A673 (cell line): Measurements from ENCODE around the gene ZBTB8B. TPM values are rescaled to one million over a fixed set of nuclear protein-coding genes. Genes with fewer than 3 reads are reported as not detected.

ENCODE experiments used
- BruUV-seq: library from RNA; stranded (reverse); fragments of 400-500 nt; replicated peaks from 2 replicates; lab custom pipeline; 2021; lab: Mats Ljungman, UMichigan
- CTCF ChIA-PET: fragments of 300-600 bp; sonication (Branson Sonifier 250); formaldehyde crosslinking; loops from one replicate; lab custom pipeline; 2022; ENCODE audit warnings: antibody characterized with exemption; lab: Charles Lee
- POLR2A ChIA-PET: fragments of 300-600 bp; sonication (Branson Sonifier 250); formaldehyde crosslinking; loops from one replicate; lab custom pipeline; 2022; ENCODE audit warnings: antibody characterized with exemption; ENCODE audit not compliant: low non-redundant PET; lab: Charles Lee
- DNase-seq: peaks from one replicate; pipeline ENCODE4 v3.0.0-alpha.2; 2015; ENCODE audit warnings: low spot score
- H3K27ac ChIP-seq: fragments of 200-600 bp; sonication (generic); 2 replicates; pipeline ENCODE4 v1.5.1; 2016; ENCODE audit warnings: mixed run types, low read depth, mild to moderate bottlenecking, mixed read lengths, antibody characterized with exemption, low read length; ENCODE audit not compliant: poor library complexity, severe bottlenecking
- H3K27me3 ChIP-seq: fragments of 200-600 bp; sonication (generic); replicated peaks from 2 replicates; pipeline ENCODE4 v1.6.1; 2017; ENCODE audit warnings: mixed run types, low read depth, mild to moderate bottlenecking, mixed read lengths, antibody characterized with exemption, low read length; ENCODE audit not compliant: insufficient read depth, poor library complexity
- H3K36me3 ChIP-seq: fragments of 200-600 bp; sonication (generic); 2 replicates; pipeline ENCODE4 v1.6.1; 2016; ENCODE audit warnings: mixed run types, mild to moderate bottlenecking, mixed read lengths, antibody characterized with exemption, low read length; ENCODE audit not compliant: insufficient read depth, poor library complexity, severe bottlenecking
- H3K4me1 ChIP-seq: fragments of 200-600 bp; sonication (generic); 2 replicates; pipeline ENCODE4 v1.6.1; 2017; ENCODE audit warnings: mixed run types, mild to moderate bottlenecking, mixed read lengths, antibody characterized with exemption, low read length; ENCODE audit not compliant: insufficient read depth, poor library complexity, severe bottlenecking
- H3K4me3 ChIP-seq: fragments of 200-600 bp; sonication (generic); 2 replicates; pipeline ENCODE4 v1.5.1; 2016; ENCODE audit warnings: low read depth, mixed run types, mild to moderate bottlenecking, mixed read lengths, low read length; ENCODE audit not compliant: poor library complexity, severe bottlenecking
- H3K9me3 ChIP-seq: fragments of 200-600 bp; sonication (generic); 2 replicates; pipeline ENCODE4 v1.6.1; 2016; ENCODE audit warnings: mixed run types, low read depth, mild to moderate bottlenecking, mixed read lengths, antibody characterized with exemption, low read length; ENCODE audit not compliant: poor library complexity, severe bottlenecking
- CTCF ChIP-seq: fragments of 300-800, 200-600 bp; sonication (generic); conservative IDR thresholded peaks from 2 replicates; pipeline ENCODE4 v1.5.1; 2017; ENCODE audit warnings: low read depth, mild to moderate bottlenecking, antibody characterized with exemption, low read length, moderate library complexity, mixed read lengths
- EZH2 ChIP-seq: fragments of 200-600 bp; sonication (generic); IDR thresholded peaks from 2 replicates; pipeline ENCODE4 v1.6.1; 2017; ENCODE audit warnings: borderline replicate concordance, low read depth, mild to moderate bottlenecking, mixed read lengths, antibody characterized with exemption, low read length; ENCODE audit not compliant: poor library complexity, severe bottlenecking
- intact Hi-C: fragments of 100-400 bp; cut with micrococcal nuclease; formaldehyde crosslinking; loops from one replicate; pipeline ENCODE4 v1.10.0; 2022; ENCODE audit not compliant: unreplicated experiment
- total RNA-seq: library from RNA; stranded (reverse); gene quantifications from 2 replicates; pipeline ENCODE4 v1.2.3, GENCODE V29; 2021

Gene ZBTB8B
- total RNA-seq, 1 experiment from 2014 or later = 0.06 TPM

GRCh38 chr1:32486463-32487113 lies 21.7 kb downstream of the ZBTB8B start:
- intact Hi-C loops = no loop called here
- ChIA-PET POLR2A (no interaction called here), CTCF (interaction anchor here (0.6 kb wide), 1 partner anchor 389 kb away, joined by 3 read pairs; no protein-coding TSS in a partner anchor)
- no peak overlapping the region for H3K4me3 ChIP-seq
- no TSS peak for BruUV-seq
- H3K4me1 ChIP-seq = no peaks in the 10 kb centered on the region
- no peaks in the 10 kb centered on the region for H3K36me3 ChIP-seq
- H3K9me3 ChIP-seq = no peaks in the 10 kb centered on the region
- H3K27me3 ChIP-seq = no peaks in the 10 kb centered on the region
- DNase-seq = no peak
- TF ChIP-seq CTCF (no peak), EZH2 (no peak)
- no peak overlapping the region for H3K27ac ChIP-seq

- Histone ChIP-seq H3K36me3 (no peaks in the 10 kb centered on the region), H3K4me3 (no peak overlapping the region), H3K4me1 (no peaks in the 10 kb centered on the region), H3K9me3 (no peaks in the 10 kb centered on the region), H3K27me3 (no peaks in the 10 kb centered on the region), H3K27ac (no peak overlapping the region)
- no peak for TF ChIP-seq CTCF
- no peak for TF ChIP-seq EZH2
- ChIA-PET CTCF (no interaction called here), POLR2A (no interaction called here)
- no peak for DNase-seq
- intact Hi-C loops = no loop called here
- no TSS peak for BruUV-seq
These were observed 22.3 kb downstream of the ZBTB8B start for GRCh38 chr1:32487182-32487581.

- Histone ChIP-seq H3K9me3 (no peaks in the 10 kb centered on the region), H3K36me3 (no peaks in the 10 kb centered on the region), H3K27ac (no peak overlapping the region), H3K27me3 (no peaks in the 10 kb centered on the region), H3K4me3 (no peak overlapping the region), H3K4me1 (no peaks in the 10 kb centered on the region)
- POLR2A ChIA-PET = no interaction called here
- TF ChIP-seq CTCF = no peak
- TF ChIP-seq EZH2 = no peak
- CTCF ChIA-PET = no interaction called here
- intact Hi-C loops = no loop called here
- no peak for DNase-seq
- no TSS peak for BruUV-seq
These were observed 25.0 kb downstream of the ZBTB8B start for GRCh38 chr1:32489774-32490454.
